Parathyroid adenoma (tissue), 2 donors: ENCODE measurements around the gene GYPE.
"Not testable (repeated sequence)": the region's sequence is repeated elsewhere in the genome, so short reads cannot be mapped to it uniquely, and the experiment has no call there.

Source experiments
- H2AFZ ChIP-seq: fragments of 300-600 bp; sonication (generic); one replicate; pipeline ENCODE4 v1.7.0; 2017; ENCODE audit warnings: antibody characterized with exemption, mild to moderate bottlenecking
- H3K27ac ChIP-seq: fragments of 300-600 bp; sonication (generic); one replicate; pipeline ENCODE4 v1.7.0; 2017
- H3K27me3 ChIP-seq: fragments of 300-600 bp; sonication (generic); one replicate; pipeline ENCODE4 v1.7.0; 2017; ENCODE audit warnings: low read length; ENCODE audit not compliant: control insufficient read depth, insufficient read depth
- H3K36me3 ChIP-seq: fragments of 300-600 bp; sonication (generic); one replicate; pipeline ENCODE4 v1.7.0; 2017; ENCODE audit warnings: low read length; ENCODE audit not compliant: control insufficient read depth, insufficient read depth
- H3K4me1 ChIP-seq: fragments of 300-600 bp; sonication (generic); one replicate; pipeline ENCODE4 v1.7.0; 2017; ENCODE audit warnings: control low read depth
- H3K4me2 ChIP-seq: fragments of 300-600 bp; sonication (generic); one replicate; pipeline ENCODE4 v1.7.0; 2017; ENCODE audit warnings: low read length
- H3K4me3 ChIP-seq: fragments of 300-600 bp; sonication (generic); one replicate; pipeline ENCODE4 v1.7.0; 2017; ENCODE audit warnings: low read depth, low read length
- H3K79me2 ChIP-seq: fragments of 300-600 bp; sonication (generic); one replicate; pipeline ENCODE4 v1.7.0; 2017; ENCODE audit warnings: control low read depth
- H3K9ac ChIP-seq: fragments of 300-600 bp; sonication (generic); one replicate; pipeline ENCODE4 v1.7.0; 2017; ENCODE audit warnings: mild to moderate bottlenecking
- H3K9me3 ChIP-seq: fragments of 300-600 bp; sonication (generic); one replicate; pipeline ENCODE4 v1.7.0; 2017; ENCODE audit warnings: low read length; ENCODE audit not compliant: control insufficient read depth
- TF ChIP-seq, protein P1 (sequence below): fragments of 300-600 bp; sonication (generic); IDR thresholded peaks from one replicate; pipeline ENCODE4 v1.7.0; 2017; ENCODE audit warnings: antibody characterized with exemption, mild to moderate bottlenecking
- donor health status: primary hyperparathyroidism.

Gene GYPE

DNA sequence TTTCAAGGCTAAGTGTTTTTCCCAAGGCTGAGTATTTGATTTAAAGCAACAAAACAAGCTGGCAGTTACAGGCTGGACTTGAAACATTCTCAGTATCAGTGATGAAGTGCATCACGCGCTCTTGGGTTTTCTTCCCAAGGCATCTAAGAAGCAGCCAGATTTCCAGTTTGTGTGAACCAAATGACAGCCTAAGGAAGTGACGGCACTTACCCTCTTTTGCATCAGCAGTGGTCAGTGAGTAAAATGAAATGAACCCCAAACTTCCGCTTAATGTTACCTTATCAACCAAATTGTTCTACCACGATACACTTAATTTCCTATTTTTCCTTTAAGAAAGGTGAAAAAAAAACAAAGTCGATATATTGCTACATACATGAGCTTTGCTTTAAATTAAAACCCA lies 15.8 kb upstream of the GYPE start:
- Histone ChIP-seq H2AFZ (no peak overlapping the region), H3K9ac (no peak overlapping the region), H3K27ac (no peak overlapping the region), H3K4me2 (no peak overlapping the region), H3K27me3 (no peaks in the 10 kb centered on the region), H3K79me2 (no peaks in the 10 kb centered on the region), H3K36me3 (no peaks in the 10 kb centered on the region), H3K4me3 (no peak overlapping the region), H3K9me3 (no peaks in the 10 kb centered on the region), H3K4me1 (no peaks in the 10 kb centered on the region)
- TF ChIP-seq, protein P1, sequence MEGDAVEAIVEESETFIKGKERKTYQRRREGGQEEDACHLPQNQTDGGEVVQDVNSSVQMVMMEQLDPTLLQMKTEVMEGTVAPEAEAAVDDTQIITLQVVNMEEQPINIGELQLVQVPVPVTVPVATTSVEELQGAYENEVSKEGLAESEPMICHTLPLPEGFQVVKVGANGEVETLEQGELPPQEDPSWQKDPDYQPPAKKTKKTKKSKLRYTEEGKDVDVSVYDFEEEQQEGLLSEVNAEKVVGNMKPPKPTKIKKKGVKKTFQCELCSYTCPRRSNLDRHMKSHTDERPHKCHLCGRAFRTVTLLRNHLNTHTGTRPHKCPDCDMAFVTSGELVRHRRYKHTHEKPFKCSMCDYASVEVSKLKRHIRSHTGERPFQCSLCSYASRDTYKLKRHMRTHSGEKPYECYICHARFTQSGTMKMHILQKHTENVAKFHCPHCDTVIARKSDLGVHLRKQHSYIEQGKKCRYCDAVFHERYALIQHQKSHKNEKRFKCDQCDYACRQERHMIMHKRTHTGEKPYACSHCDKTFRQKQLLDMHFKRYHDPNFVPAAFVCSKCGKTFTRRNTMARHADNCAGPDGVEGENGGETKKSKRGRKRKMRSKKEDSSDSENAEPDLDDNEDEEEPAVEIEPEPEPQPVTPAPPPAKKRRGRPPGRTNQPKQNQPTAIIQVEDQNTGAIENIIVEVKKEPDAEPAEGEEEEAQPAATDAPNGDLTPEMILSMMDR: no peak

DNA sequence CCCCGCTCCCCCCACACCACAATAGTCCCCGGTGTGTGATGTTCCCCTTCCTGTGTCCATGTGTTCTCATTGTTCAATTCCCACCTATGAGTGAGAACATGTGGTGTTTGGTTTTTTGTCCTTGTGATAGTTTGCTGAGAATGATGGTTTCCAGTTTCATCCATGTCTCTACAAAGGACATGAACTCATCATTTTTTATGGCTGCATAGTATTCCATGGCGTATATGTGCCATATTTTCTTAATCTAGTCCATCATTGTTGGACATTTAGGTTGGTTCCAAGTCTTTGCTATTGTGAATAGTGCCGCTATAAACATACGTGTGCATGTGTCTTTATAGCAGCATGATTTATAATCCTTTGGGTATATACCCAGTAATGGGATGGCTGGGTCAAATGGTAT lies 11.1 kb upstream of the GYPE start:
- H3K27ac ChIP-seq, H3K9ac ChIP-seq, H3K4me2 ChIP-seq, H3K27me3 ChIP-seq, H3K36me3 ChIP-seq, H2AFZ ChIP-seq, H3K9me3 ChIP-seq, H3K4me1 ChIP-seq, H3K79me2 ChIP-seq, H3K4me3 ChIP-seq: not testable (repeated sequence)

DNA sequence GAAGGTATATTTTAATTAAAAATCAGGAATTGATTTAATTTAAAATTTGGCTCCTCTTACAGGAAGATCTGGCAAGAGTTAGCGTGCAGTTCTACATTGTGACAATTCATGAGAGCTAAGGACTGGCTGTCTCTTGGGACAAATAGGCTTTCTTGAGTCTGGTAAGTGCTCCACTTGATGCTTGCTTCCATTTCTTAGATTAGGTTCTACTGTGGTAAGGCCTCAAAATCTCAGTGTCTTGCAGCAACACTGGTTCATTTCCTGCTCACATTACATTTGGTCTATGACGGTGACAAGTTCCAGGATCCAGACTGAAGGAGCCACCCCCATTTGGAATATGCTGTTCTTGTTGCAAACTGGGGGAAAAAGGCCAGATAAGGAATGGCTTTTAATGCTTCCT lies 7.1 kb upstream of the GYPE start:
- not testable (repeated sequence) for H3K4me3 ChIP-seq, H3K9ac ChIP-seq, H3K9me3 ChIP-seq, H3K27ac ChIP-seq, H3K36me3 ChIP-seq, H2AFZ ChIP-seq, H3K27me3 ChIP-seq, H3K4me1 ChIP-seq, H3K4me2 ChIP-seq, H3K79me2 ChIP-seq

DNA sequence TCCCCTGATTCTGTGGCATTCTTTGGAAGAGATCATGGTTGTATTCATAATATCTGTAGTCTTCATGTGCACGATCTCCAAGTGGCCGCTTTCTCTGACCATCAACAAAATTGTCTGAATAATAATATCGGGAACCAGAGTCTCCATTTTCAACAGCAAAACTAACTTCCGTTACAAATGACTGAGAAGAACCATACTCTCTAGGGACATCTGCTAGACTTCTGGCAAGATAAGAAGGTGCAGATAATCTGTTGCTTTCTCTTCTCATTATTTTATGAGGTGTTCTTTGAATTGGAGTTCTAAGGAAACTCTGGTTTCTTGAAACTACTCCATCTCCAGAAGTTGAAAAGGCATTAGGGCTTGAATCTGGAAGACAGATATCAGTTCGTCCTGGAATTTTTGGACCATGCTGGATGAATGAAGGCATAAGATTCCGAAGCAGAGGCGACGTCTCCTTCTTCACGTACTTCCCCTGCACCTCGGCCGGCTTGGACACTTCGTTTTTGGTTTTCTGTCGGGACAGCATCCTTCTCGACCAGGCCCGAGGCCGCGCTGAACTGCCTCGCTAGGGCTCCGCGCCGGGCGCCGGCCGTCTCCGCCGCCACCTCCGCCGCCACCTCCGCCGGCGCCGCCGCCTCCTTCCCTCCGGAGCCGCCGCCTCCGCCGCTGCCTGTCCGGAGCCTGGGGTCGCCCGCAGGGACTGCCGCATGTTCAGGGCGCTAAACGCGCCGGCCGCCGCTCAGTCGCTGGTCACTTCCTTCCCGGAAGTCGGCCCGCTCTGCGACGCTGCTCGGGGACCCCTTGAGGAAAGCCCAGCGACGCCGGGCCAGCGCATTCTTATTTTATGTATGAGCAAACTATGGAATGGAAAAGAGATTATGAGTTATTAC lies 6.4 kb upstream of the GYPE start:
- H3K9ac ChIP-seq, H3K4me2 ChIP-seq, H3K27ac ChIP-seq, H3K4me3 ChIP-seq, H3K4me1 ChIP-seq, H3K27me3 ChIP-seq, H3K79me2 ChIP-seq, H3K36me3 ChIP-seq, H3K9me3 ChIP-seq, H2AFZ ChIP-seq: not testable (repeated sequence)

DNA sequence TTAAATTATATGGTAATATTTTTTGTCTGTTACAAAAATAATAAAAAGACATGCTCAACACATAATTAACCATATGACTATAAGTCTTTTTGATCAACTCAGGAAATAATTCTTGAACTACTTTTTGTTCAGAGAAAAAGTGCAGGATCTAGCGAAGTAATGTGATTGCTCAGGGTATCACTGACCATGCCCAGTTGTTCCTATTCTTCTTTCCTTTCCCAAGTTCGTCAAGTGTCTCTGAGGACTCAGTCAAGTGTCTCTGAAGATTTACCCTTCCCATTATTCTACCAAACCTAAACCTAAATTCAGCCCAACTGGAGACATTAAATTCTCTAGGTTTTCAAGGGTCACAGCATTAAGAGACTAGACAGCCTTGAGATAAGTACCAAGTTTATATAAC lies 5.5 kb upstream of the GYPE start:
- not testable (repeated sequence) for H3K9ac ChIP-seq, H3K27ac ChIP-seq, H3K36me3 ChIP-seq, H3K27me3 ChIP-seq, H3K4me1 ChIP-seq, H3K79me2 ChIP-seq, H3K4me2 ChIP-seq, H3K4me3 ChIP-seq, H3K9me3 ChIP-seq, H2AFZ ChIP-seq

DNA sequence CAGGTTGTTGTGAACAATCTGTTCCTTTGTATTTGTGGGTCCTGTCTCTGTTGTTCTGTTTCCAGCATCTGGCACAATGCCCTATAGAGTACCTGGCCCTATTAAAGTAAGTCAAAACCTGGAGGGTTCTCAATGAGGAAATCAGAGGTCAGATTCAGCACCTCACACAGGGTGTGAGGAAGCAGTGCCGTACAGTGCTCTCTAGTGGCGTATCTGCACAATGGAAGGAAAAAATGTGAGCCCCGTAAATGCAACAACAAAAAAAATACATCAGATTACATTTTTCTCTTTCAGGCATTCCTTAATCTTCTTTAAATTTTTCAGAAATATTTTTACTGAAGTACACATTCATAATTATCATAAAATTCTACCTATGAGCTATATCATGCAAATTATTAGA lies 2.5 kb upstream of the GYPE start:
- H3K27ac ChIP-seq, H3K9me3 ChIP-seq, H3K4me3 ChIP-seq, H3K9ac ChIP-seq, H3K4me1 ChIP-seq, H3K36me3 ChIP-seq, H2AFZ ChIP-seq, H3K27me3 ChIP-seq, H3K4me2 ChIP-seq, H3K79me2 ChIP-seq: not testable (repeated sequence)

DNA sequence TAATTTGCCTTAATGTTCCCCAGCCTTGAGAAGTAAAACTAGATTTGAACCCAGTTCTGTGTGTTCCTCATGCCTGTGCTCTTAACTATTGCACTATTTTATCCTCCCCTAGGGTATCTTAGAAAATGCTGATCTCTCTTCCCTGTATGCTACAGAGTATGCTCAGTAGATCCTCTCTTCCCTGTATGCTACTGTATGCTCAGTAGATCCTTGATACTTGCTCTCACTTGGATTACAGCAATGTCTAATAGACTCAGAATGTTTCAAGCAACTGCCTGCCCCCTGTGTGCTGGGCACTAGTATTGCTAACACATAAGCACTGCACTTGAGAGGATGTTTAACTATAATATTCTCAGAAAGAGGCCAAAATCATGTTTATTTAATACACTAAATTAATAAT lies 928 bp downstream of the GYPE start:
- H3K4me3 ChIP-seq, H3K27me3 ChIP-seq, H3K27ac ChIP-seq, H3K36me3 ChIP-seq, H3K79me2 ChIP-seq, H3K9ac ChIP-seq, H3K4me2 ChIP-seq, H2AFZ ChIP-seq, H3K9me3 ChIP-seq, H3K4me1 ChIP-seq: not testable (repeated sequence)

DNA sequence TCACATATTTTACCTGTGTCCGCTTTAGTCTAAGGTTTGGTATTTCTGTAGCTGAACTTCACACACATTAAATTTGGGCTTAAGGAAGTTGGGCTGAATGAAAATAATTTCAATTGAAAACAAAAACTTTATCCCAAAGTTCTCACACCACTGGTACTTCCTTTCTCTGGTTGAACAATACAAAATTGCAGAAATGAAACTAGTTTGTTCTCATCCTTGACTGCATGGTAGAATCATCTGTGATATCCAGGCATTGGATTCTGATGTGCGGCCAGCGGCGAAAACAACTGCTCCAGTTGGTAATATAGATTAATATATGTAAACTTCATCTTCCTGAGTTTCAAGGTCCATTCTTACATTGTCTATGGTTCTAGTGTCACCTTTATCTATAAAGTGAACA lies 15.0 kb downstream of the GYPE start:
- not testable (repeated sequence) for H3K9ac ChIP-seq, H3K4me1 ChIP-seq, H3K27ac ChIP-seq, H3K9me3 ChIP-seq, H3K79me2 ChIP-seq, H2AFZ ChIP-seq, H3K4me2 ChIP-seq, H3K4me3 ChIP-seq, H3K36me3 ChIP-seq, H3K27me3 ChIP-seq

DNA sequence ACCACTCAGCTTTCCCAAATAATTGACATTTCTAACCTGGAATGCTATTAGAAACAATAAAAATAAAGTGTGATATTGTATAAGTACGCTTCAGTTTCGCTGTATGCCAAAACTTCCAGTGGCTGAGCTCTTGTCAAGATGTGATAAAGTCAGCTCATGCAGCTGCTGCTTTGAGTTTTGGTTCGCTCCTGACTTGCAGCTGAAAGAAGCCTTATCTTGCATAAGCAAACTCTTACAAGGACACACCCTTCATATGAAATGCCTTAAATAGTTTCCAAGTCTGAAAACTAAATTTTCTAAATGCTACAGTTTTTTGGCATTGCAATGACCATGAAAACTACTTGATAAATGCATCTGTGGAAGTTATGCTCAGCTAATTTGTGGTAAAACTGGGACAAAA lies 17.2 kb downstream of the GYPE start:
- not testable (repeated sequence) for H3K79me2 ChIP-seq, H3K36me3 ChIP-seq, H3K9me3 ChIP-seq, H3K9ac ChIP-seq, H3K4me3 ChIP-seq, H3K4me2 ChIP-seq, H2AFZ ChIP-seq, H3K4me1 ChIP-seq, H3K27ac ChIP-seq, H3K27me3 ChIP-seq

DNA sequence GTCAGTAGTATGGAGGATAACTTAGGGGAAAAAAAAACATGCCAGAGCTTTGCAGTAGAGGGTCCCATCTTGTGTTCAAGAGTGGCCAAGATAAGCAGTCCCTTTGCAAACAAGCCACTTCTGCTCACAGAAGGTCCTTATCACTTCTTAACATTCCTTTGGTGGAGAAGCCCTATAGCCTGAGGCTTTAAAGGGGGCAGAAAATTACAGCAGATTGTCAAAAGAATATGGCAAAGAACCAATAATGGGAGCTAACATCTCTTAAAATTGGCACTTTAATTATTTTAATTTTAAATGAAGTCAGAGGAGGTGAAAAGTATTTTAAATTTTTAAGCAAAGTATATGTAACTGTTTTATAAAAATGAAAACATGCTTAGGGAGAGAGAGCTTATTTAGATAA lies 20.4 kb downstream of the GYPE start:
- not testable (repeated sequence) for H3K9me3 ChIP-seq, H3K79me2 ChIP-seq, H3K4me2 ChIP-seq, H2AFZ ChIP-seq, H3K27ac ChIP-seq, H3K9ac ChIP-seq, H3K4me3 ChIP-seq, H3K36me3 ChIP-seq, H3K4me1 ChIP-seq, H3K27me3 ChIP-seq
